A673 (cell line): Measurements from ENCODE around the gene PYCARD. TPM values are rescaled to one million over a fixed set of nuclear protein-coding genes. Genes with fewer than 3 reads are reported as not detected.
A peak's percentile ranks its signal among the peaks of the same experiment; 100 is the strongest.

Experiments used
- BruUV-seq: library from RNA; stranded (reverse); fragments of 400-500 nt; replicated peaks from 2 replicates; lab custom pipeline; 2021; lab: Mats Ljungman, UMichigan
- CTCF ChIA-PET: fragments of 300-600 bp; sonication (Branson Sonifier 250); formaldehyde crosslinking; loops from one replicate; lab custom pipeline; 2022; ENCODE audit warnings: antibody characterized with exemption; lab: Charles Lee
- POLR2A ChIA-PET: fragments of 300-600 bp; sonication (Branson Sonifier 250); formaldehyde crosslinking; loops from one replicate; lab custom pipeline; 2022; ENCODE audit warnings: antibody characterized with exemption; ENCODE audit not compliant: low non-redundant PET; lab: Charles Lee
- DNase-seq: peaks from one replicate; pipeline ENCODE4 v3.0.0-alpha.2; 2015; ENCODE audit warnings: low spot score
- H3K27ac ChIP-seq: fragments of 200-600 bp; sonication (generic); 2 replicates; pipeline ENCODE4 v1.5.1; 2016; ENCODE audit warnings: mixed run types, low read depth, mild to moderate bottlenecking, mixed read lengths, antibody characterized with exemption, low read length; ENCODE audit not compliant: poor library complexity, severe bottlenecking
- H3K27me3 ChIP-seq: fragments of 200-600 bp; sonication (generic); replicated peaks from 2 replicates; pipeline ENCODE4 v1.6.1; 2017; ENCODE audit warnings: mixed run types, low read depth, mild to moderate bottlenecking, mixed read lengths, antibody characterized with exemption, low read length; ENCODE audit not compliant: insufficient read depth, poor library complexity
- H3K36me3 ChIP-seq: fragments of 200-600 bp; sonication (generic); 2 replicates; pipeline ENCODE4 v1.6.1; 2016; ENCODE audit warnings: mixed run types, mild to moderate bottlenecking, mixed read lengths, antibody characterized with exemption, low read length; ENCODE audit not compliant: insufficient read depth, poor library complexity, severe bottlenecking
- H3K4me1 ChIP-seq: fragments of 200-600 bp; sonication (generic); 2 replicates; pipeline ENCODE4 v1.6.1; 2017; ENCODE audit warnings: mixed run types, mild to moderate bottlenecking, mixed read lengths, antibody characterized with exemption, low read length; ENCODE audit not compliant: insufficient read depth, poor library complexity, severe bottlenecking
- H3K4me3 ChIP-seq: fragments of 200-600 bp; sonication (generic); 2 replicates; pipeline ENCODE4 v1.5.1; 2016; ENCODE audit warnings: low read depth, mixed run types, mild to moderate bottlenecking, mixed read lengths, low read length; ENCODE audit not compliant: poor library complexity, severe bottlenecking
- H3K9me3 ChIP-seq: fragments of 200-600 bp; sonication (generic); 2 replicates; pipeline ENCODE4 v1.6.1; 2016; ENCODE audit warnings: mixed run types, low read depth, mild to moderate bottlenecking, mixed read lengths, antibody characterized with exemption, low read length; ENCODE audit not compliant: poor library complexity, severe bottlenecking
- EZH2 ChIP-seq: fragments of 200-600 bp; sonication (generic); IDR thresholded peaks from 2 replicates; pipeline ENCODE4 v1.6.1; 2017; ENCODE audit warnings: borderline replicate concordance, low read depth, mild to moderate bottlenecking, mixed read lengths, antibody characterized with exemption, low read length; ENCODE audit not compliant: poor library complexity, severe bottlenecking
- intact Hi-C: fragments of 100-400 bp; cut with micrococcal nuclease; formaldehyde crosslinking; loops from one replicate; pipeline ENCODE4 v1.10.0; 2022; ENCODE audit not compliant: unreplicated experiment
- total RNA-seq: library from RNA; stranded (reverse); gene quantifications from 2 replicates; pipeline ENCODE4 v1.2.3, GENCODE V29; 2021
- TF ChIP-seq, protein P1 (sequence below): fragments of 300-800, 200-600 bp; sonication (generic); conservative IDR thresholded peaks from 2 replicates; pipeline ENCODE4 v1.5.1; 2017; ENCODE audit warnings: low read depth, mild to moderate bottlenecking, antibody characterized with exemption, low read length, moderate library complexity, mixed read lengths

Gene PYCARD
- total RNA-seq, 1 experiment from 2014 or later: 1.8 TPM

DNA sequence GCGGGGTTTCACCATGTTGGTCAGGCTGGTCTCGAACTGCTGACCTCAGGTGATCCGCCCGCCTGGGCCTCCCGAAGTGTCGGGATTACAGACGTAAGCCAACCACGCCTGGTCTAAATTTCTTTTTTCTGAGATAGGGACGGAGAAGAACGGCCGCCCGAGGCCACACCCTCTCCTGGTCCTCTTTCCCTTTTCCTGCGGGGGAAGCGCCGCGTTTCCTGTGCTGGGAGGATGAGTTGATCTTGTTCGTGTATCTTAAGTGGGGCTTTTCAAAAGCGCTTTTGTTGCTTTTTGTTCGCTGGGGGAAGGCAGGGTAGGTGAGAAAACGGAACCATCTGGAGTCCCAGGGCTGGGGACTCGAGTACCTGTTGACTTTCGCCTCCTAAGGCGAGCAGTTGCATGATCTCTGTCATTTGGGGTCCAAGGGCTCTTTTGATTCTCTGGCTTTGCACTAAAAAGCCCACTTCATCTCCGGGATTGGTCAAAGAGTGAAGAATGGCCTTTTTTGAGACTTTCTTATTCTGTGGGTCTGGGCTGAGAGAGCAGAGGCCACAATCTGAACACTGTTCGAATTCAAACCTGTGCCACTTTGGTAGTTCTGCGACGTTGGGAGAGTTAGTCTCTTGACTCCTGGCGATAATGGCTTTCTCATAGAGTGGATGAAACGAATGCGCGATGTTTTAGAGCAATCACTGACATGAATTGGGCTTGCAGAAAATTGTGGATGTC, 21.3 kb downstream of the PYCARD start:
- Histone ChIP-seq H3K27me3 (no peaks in the 10 kb centered on the region), H3K9me3 (no peaks in the 10 kb centered on the region), H3K4me1 (peaks cover 18% of the 10 kb centered on the region), H3K27ac (peak overlapping the region; percentile 100), H3K36me3 (peaks cover 56% of the 10 kb centered on the region), H3K4me3 (peak overlapping the region; percentile 88)
- TF ChIP-seq EZH2: no peak
- TF ChIP-seq, protein P1, sequence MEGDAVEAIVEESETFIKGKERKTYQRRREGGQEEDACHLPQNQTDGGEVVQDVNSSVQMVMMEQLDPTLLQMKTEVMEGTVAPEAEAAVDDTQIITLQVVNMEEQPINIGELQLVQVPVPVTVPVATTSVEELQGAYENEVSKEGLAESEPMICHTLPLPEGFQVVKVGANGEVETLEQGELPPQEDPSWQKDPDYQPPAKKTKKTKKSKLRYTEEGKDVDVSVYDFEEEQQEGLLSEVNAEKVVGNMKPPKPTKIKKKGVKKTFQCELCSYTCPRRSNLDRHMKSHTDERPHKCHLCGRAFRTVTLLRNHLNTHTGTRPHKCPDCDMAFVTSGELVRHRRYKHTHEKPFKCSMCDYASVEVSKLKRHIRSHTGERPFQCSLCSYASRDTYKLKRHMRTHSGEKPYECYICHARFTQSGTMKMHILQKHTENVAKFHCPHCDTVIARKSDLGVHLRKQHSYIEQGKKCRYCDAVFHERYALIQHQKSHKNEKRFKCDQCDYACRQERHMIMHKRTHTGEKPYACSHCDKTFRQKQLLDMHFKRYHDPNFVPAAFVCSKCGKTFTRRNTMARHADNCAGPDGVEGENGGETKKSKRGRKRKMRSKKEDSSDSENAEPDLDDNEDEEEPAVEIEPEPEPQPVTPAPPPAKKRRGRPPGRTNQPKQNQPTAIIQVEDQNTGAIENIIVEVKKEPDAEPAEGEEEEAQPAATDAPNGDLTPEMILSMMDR: no peak
- intact Hi-C loops: no loop called here
- CTCF ChIA-PET: no interaction called here
- DNase-seq: peak; percentile 56
- POLR2A ChIA-PET: interaction anchor here (1.1 to 1.4 kb wide), 2 partner anchors 9 to 64 kb away, joined by 4 to 10 read pairs; partner anchors contain the start of gene KAT8
- BruUV-seq: TSS peak; percentile 44

DNA sequence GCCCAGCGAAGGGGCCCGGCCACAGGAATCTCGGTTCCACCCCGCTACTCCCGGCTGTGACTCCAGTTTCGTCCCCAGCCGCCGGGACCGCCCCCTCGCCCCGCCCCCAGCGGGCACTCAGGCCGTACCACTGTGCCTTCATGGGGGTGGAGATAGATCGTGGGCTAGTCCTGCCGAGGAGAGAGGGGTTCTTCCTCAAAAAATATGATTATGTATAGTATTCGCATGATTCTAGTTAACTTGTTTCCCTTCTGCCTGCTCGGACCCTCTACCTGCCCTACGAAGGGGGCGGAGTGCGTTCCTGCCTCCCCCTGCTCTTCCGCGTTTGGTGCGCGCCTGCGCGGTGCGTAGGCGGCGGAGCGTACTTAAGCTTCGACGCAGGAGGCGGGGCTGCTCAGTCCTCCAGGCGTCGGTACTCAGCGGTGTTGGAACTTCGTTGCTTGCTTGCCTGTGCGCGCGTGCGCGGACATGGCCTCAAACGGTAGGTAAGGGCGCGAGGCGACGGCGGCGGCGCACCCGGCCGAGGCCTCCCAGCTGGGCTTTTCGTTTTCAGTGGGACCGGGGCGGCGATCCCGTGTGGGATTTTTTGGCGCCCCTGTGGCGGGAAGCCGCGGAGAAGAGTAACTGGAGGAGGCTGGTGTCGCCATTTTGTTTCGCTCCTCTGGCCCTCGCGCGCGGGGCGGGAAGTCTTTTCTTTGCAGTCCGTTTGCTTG, 22.7 kb downstream of the PYCARD start, which contains the start of gene FUS:
Gene FUS (plus strand): TSS at position 393 of the 713 bp plus-strand sequence. CDS start 76 bp downstream, at position 469.
- TF ChIP-seq, protein P1: no peak
- H3K9me3 ChIP-seq: no peaks in the 10 kb centered on the region
- peaks cover 12% of the 10 kb centered on the region for H3K4me1 ChIP-seq
- peak within 1 kb of the TSS; percentile 88 for H3K4me3 ChIP-seq
- peak; percentile 88 for DNase-seq
- no TSS peak for BruUV-seq
- no peaks in the 10 kb centered on the region for H3K27me3 ChIP-seq
- POLR2A ChIA-PET: interaction anchor here (0.6 to 1.7 kb wide), 8 partner anchors 10 to 700 kb away, joined by 3 to 10 read pairs (median 4); partner anchors contain the start of genes ARMC5, KAT8, ZNF646 and ZNF668
- intact Hi-C loops: no loop called here
- CTCF ChIA-PET: interaction anchor here (0.6 kb wide), 1 partner anchor 859 kb away, joined by 5 read pairs; no protein-coding TSS in a partner anchor
- peak within 1 kb of the TSS; percentile 100 for H3K27ac ChIP-seq
- peaks cover 42% of the 10 kb centered on the region for H3K36me3 ChIP-seq

DNA sequence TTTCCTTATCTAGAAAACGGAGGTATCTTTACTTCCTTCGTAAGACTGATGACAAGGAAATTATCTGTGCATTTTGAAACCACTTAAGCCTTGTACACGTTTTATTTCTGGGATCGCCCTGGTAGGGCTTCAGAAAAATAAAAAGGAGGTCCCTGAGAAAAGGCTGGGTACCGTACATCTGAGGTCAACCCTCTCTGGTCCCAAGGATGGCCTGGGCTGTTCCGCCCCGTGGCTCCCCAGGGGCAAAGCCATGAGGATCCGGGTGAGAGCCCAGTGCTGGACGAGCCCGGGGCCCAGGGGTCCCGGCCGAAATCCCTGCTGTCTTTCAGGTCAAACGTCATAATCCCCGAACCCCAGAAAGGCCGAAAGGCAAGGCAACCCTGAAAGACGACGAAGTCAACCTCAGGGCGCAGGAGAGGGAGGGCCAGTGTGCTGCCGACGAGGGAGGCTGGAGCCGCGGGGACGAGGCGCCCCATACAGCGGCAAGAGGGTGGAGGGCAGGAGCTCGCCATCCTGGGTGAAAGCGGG, 23.3 kb downstream of the PYCARD start:
- intact Hi-C loops: no loop called here
- TSS peak; percentile 88 for BruUV-seq
- Histone ChIP-seq H3K9me3 (no peaks in the 10 kb centered on the region), H3K27me3 (no peaks in the 10 kb centered on the region), H3K27ac (peak overlapping the region; percentile 100), H3K36me3 (peaks cover 36% of the 10 kb centered on the region), H3K4me3 (peak overlapping the region; percentile 88), H3K4me1 (peaks cover 9% of the 10 kb centered on the region)
- DNase-seq: no peak
- TF ChIP-seq, protein P1: no peak
- no peak for TF ChIP-seq EZH2
- ChIA-PET POLR2A (interaction anchor here (0.6 to 1.7 kb wide), 4 partner anchors 37 to 280 kb away, joined by 3 to 8 read pairs (median 4); partner anchors contain the start of genes ARMC5, ZNF646 and ZNF668), CTCF (no interaction called here)
